ENCODE results near the gene TBX3.

Gene TBX3

GRCh38 chr12:114671443-114672411, 12.2 kb downstream of the TBX3 start:
- peak; percentile 24 for DNase-seq (ENCODE audit: low read depth)
- TF ChIP-seq, protein P1, sequence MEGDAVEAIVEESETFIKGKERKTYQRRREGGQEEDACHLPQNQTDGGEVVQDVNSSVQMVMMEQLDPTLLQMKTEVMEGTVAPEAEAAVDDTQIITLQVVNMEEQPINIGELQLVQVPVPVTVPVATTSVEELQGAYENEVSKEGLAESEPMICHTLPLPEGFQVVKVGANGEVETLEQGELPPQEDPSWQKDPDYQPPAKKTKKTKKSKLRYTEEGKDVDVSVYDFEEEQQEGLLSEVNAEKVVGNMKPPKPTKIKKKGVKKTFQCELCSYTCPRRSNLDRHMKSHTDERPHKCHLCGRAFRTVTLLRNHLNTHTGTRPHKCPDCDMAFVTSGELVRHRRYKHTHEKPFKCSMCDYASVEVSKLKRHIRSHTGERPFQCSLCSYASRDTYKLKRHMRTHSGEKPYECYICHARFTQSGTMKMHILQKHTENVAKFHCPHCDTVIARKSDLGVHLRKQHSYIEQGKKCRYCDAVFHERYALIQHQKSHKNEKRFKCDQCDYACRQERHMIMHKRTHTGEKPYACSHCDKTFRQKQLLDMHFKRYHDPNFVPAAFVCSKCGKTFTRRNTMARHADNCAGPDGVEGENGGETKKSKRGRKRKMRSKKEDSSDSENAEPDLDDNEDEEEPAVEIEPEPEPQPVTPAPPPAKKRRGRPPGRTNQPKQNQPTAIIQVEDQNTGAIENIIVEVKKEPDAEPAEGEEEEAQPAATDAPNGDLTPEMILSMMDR (conservative IDR thresholded peaks at IDR 0.05; ENCODE audit: low read length): no peak
- no peak overlapping the region; the same call in 1 of the 2 replicates for H3K4me3 ChIP-seq (ENCODE audit: low read length)

DNA sequence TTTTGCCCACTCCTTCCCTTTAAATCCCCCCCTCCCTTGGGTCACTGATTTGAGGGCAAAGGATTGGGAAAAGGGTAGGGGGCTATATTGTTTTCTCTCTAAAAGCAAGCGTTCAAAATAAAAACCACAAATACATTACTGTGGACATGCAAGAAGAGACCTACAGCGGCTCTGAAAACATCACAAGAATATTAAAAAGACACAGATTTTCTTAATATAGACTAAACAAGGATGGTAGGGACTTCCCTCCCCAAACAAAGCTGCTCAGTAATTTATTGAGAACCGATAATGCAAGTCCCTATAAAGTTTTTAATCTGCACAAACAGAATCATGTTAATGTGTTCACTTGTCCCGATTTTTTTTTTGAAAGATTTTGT, 12.9 kb downstream of the TBX3 start:
- TF ChIP-seq, protein P1 (conservative IDR thresholded peaks at IDR 0.05; ENCODE audit: low read length): no peak
- no peak for DNase-seq (ENCODE audit: low read depth)
- H3K4me3 ChIP-seq (ENCODE audit: low read length): no peak overlapping the region

- no peak for DNase-seq (ENCODE audit: low read depth)
- TF ChIP-seq, protein P1 (conservative IDR thresholded peaks at IDR 0.05; ENCODE audit: low read length): no peak
- no peak overlapping the region; the same call in 1 of the 2 replicates for H3K4me3 ChIP-seq (ENCODE audit: low read length)
These were observed 13.5 kb downstream of the TBX3 start for GRCh38 chr12:114670291-114670980.

- peak overlapping the region; percentile 70 for H3K4me3 ChIP-seq (ENCODE audit: low read length)
- DNase-seq (ENCODE audit: low read depth): peak; percentile 58
- TF ChIP-seq, protein P1 (conservative IDR thresholded peaks at IDR 0.05; ENCODE audit: low read length): no peak
These were observed 14.3 kb downstream of the TBX3 start for GRCh38 chr12:114669401-114670290.

GRCh38 chr12:114668886-114669288, 15.1 kb downstream of the TBX3 start:
- H3K4me3 ChIP-seq (ENCODE audit: low read length): peak overlapping the region; percentile 70
- no peak for DNase-seq (ENCODE audit: low read depth)
- TF ChIP-seq, protein P1 (conservative IDR thresholded peaks at IDR 0.05; ENCODE audit: low read length): no peak

- TF ChIP-seq, protein P1 (conservative IDR thresholded peaks at IDR 0.05; ENCODE audit: low read length): peak; percentile 63
- DNase-seq (ENCODE audit: low read depth): peak; percentile 79
- peak overlapping the region; percentile 70 for H3K4me3 ChIP-seq (ENCODE audit: low read length)
These were observed 15.7 kb downstream of the TBX3 start for GRCh38 chr12:114668151-114668885.

All from AG10803 (cell line).